ENCODE measurements around the gene CPNE5. TPM values are rescaled to one million over a fixed set of nuclear protein-coding genes. Genes with fewer than 3 reads are reported as not detected.

The CPNE5 gene
- total and polyA plus RNA-seq, 2 donors from 2014 or later = 3.7 to 7.1 TPM

GRCh38 chr6:36793296-36793912, 45.8 kb downstream of the CPNE5 start:
- FAIRE-seq (no peak), DNase-seq (peak in 3 of 5 donors; percentile 33 to 59 (median 51))
- no peak overlapping the region for H3K27ac ChIP-seq (ENCODE audit: low read depth in 2 of 2, low read length in 2 of 2)
- H3K4me1 ChIP-seq (ENCODE audit: control insufficient read depth in 2 of 3, insufficient read depth in 2 of 3, low read depth in 1 of 3, low read length in 3 of 3) = no peaks in the 10 kb centered on the region
- intact Hi-C loops (cut with DNase I) = no loop called here
- H3K36me3 ChIP-seq (ENCODE audit: control insufficient read depth in 2 of 3, insufficient read depth in 3 of 3, low read length in 3 of 3) = no peaks in the 10 kb centered on the region
- H3K4me3 ChIP-seq (ENCODE audit: low read length in 3 of 3) = no peak overlapping the region
- no peak for TF ChIP-seq CTCF (IDR thresholded peaks at IDR 0.05; ENCODE audit: borderline replicate concordance, extremely low read depth, insufficient read depth)
- no peaks in the 10 kb centered on the region for H3K27me3 ChIP-seq (ENCODE audit: control insufficient read depth, insufficient read depth, low read length)
- no peak overlapping the region for H3K9ac ChIP-seq (ENCODE audit: low read length in 3 of 3)
- H3K9me3 ChIP-seq (ENCODE audit: control insufficient read depth in 2 of 3, insufficient read depth in 1 of 3, low read length in 3 of 3) = no peaks in the 10 kb centered on the region

- Histone ChIP-seq H3K27ac (ENCODE audit: low read depth in 2 of 2, low read length in 2 of 2) (no peak overlapping the region), H3K36me3 (ENCODE audit: control insufficient read depth in 2 of 3, insufficient read depth in 3 of 3, low read length in 3 of 3) (no peaks in the 10 kb centered on the region), H3K4me1 (ENCODE audit: control insufficient read depth in 2 of 3, insufficient read depth in 2 of 3, low read depth in 1 of 3, low read length in 3 of 3) (no peaks in the 10 kb centered on the region), H3K9ac (ENCODE audit: low read length in 3 of 3) (no peak overlapping the region), H3K27me3 (ENCODE audit: control insufficient read depth, insufficient read depth, low read length) (no peaks in the 10 kb centered on the region), H3K4me3 (ENCODE audit: low read length in 3 of 3) (no peak overlapping the region), H3K9me3 (ENCODE audit: control insufficient read depth in 2 of 3, insufficient read depth in 1 of 3, low read length in 3 of 3) (no peaks in the 10 kb centered on the region)
- FAIRE-seq = no peak
- no peak for TF ChIP-seq CTCF (IDR thresholded peaks at IDR 0.05; ENCODE audit: borderline replicate concordance, extremely low read depth, insufficient read depth)
- intact Hi-C loops (cut with DNase I) = no loop called here
- peak in 1 of 5 donors; percentile 41 for DNase-seq
These were observed 47.6 kb downstream of the CPNE5 start for GRCh38 chr6:36791521-36792135.

GRCh38 chr6:36791085-36791484, 48.2 kb downstream of the CPNE5 start:
- H3K27me3 ChIP-seq (ENCODE audit: control insufficient read depth, insufficient read depth, low read length) = no peaks in the 10 kb centered on the region
- no peak overlapping the region for H3K9ac ChIP-seq (ENCODE audit: low read length in 3 of 3)
- no peak overlapping the region for H3K27ac ChIP-seq (ENCODE audit: low read depth in 2 of 2, low read length in 2 of 2)
- peak in 1 of 5 donors; percentile 16 for DNase-seq
- intact Hi-C loops (cut with DNase I) = no loop called here
- no peak overlapping the region for H3K4me3 ChIP-seq (ENCODE audit: low read length in 3 of 3)
- no peak for TF ChIP-seq CTCF (IDR thresholded peaks at IDR 0.05; ENCODE audit: borderline replicate concordance, extremely low read depth, insufficient read depth)
- no peaks in the 10 kb centered on the region for H3K36me3 ChIP-seq (ENCODE audit: control insufficient read depth in 2 of 3, insufficient read depth in 3 of 3, low read length in 3 of 3)
- H3K9me3 ChIP-seq (ENCODE audit: control insufficient read depth in 2 of 3, insufficient read depth in 1 of 3, low read length in 3 of 3) = no peaks in the 10 kb centered on the region
- FAIRE-seq = no peak
- H3K4me1 ChIP-seq (ENCODE audit: control insufficient read depth in 2 of 3, insufficient read depth in 2 of 3, low read depth in 1 of 3, low read length in 3 of 3) = no peaks in the 10 kb centered on the region

Data from kidney (tissue), 14 donors.